ENCODE results near the gene INS. TPM values are rescaled to one million over a fixed set of nuclear protein-coding genes. Genes with fewer than 3 reads are reported as not detected.
"Not testable (repeated sequence)": the region's sequence is repeated elsewhere in the genome, so short reads cannot be mapped to it uniquely, and the experiment has no call there.

INS gene
- total and polyA plus RNA-seq, 3 donors from 2014 or later = not detected

- Histone ChIP-seq H3K27ac (no peak overlapping the region), H3K4me1 (no peaks in the 10 kb centered on the region), H3K27me3 (no peaks in the 10 kb centered on the region), H3K9me3 (no peaks in the 10 kb centered on the region), H3K36me3 (ENCODE audit: low read depth, missing control alignments) (no peaks in the 10 kb centered on the region), H3K4me3 (no peak overlapping the region)
- intact Hi-C loops (cut with DNase I; ENCODE audit: low total_unique reads) = no loop called here
- 85 to 91% methylated on average over 11 of the region's 11 CpGs for WGBS, 2 donors
- TF ChIP-seq CTCF (IDR thresholded peaks at IDR 0.05) (no peak), POLR2A (IDR thresholded peaks at IDR 0.05) (no peak)
- no peak for DNase-seq
Observed at GRCh38 chr11:2180789-2181370, 19.9 kb upstream of the INS start.

- intact Hi-C loops (cut with DNase I; ENCODE audit: low total_unique reads) = no loop called here
- Histone ChIP-seq H3K27me3 (no peaks in the 10 kb centered on the region), H3K4me3 (no peak overlapping the region), H3K9me3 (no peaks in the 10 kb centered on the region), H3K4me1 (no peaks in the 10 kb centered on the region), H3K36me3 (ENCODE audit: low read depth, missing control alignments) (no peaks in the 10 kb centered on the region), H3K27ac (no peak overlapping the region)
- TF ChIP-seq CTCF (IDR thresholded peaks at IDR 0.05) = no peak
- TF ChIP-seq POLR2A (IDR thresholded peaks at IDR 0.05) = no peak
- 82 to 87% methylated on average over 2 to 13 of the region's 15 CpGs for WGBS, 2 donors
- no peak for DNase-seq
Observed at GRCh38 chr11:2180347-2180746, 19.3 kb upstream of the INS start.

GRCh38 chr11:2179516-2179915 is 18.5 kb upstream of the INS start:
- no peak overlapping the region for H3K27ac ChIP-seq
- no peaks in the 10 kb centered on the region for H3K27me3 ChIP-seq
- no peak overlapping the region for H3K4me3 ChIP-seq
- WGBS, 2 donors = 91 to 100% methylated on average over 5 to 10 of the region's 10 CpGs
- no peaks in the 10 kb centered on the region for H3K36me3 ChIP-seq (ENCODE audit: low read depth, missing control alignments)
- intact Hi-C loops (cut with DNase I; ENCODE audit: low total_unique reads) = no loop called here
- TF ChIP-seq CTCF (IDR thresholded peaks at IDR 0.05) = no peak
- TF ChIP-seq POLR2A (IDR thresholded peaks at IDR 0.05) = no peak
- no peaks in the 10 kb centered on the region for H3K9me3 ChIP-seq
- H3K4me1 ChIP-seq = no peaks in the 10 kb centered on the region
- DNase-seq = no peak

GRCh38 chr11:2178906-2179494 is 18.0 kb upstream of the INS start:
- H3K27ac ChIP-seq = no peak overlapping the region
- H3K9me3 ChIP-seq = no peaks in the 10 kb centered on the region
- no peaks in the 10 kb centered on the region for H3K4me1 ChIP-seq
- H3K36me3 ChIP-seq (ENCODE audit: low read depth, missing control alignments) = no peaks in the 10 kb centered on the region
- TF ChIP-seq CTCF (IDR thresholded peaks at IDR 0.05) (no peak), POLR2A (IDR thresholded peaks at IDR 0.05) (no peak)
- 75 to 78% methylated on average over 13 to 16 of the region's 16 CpGs for WGBS, 2 donors
- H3K4me3 ChIP-seq = no peak overlapping the region
- DNase-seq = no peak
- H3K27me3 ChIP-seq = no peaks in the 10 kb centered on the region
- intact Hi-C loops (cut with DNase I; ENCODE audit: low total_unique reads) = no loop called here

GRCh38 chr11:2178055-2178773 is 17.2 kb upstream of the INS start:
- H3K4me3 ChIP-seq; H3K36me3 ChIP-seq (ENCODE audit: low read depth, missing control alignments); DNase-seq; intact Hi-C loops (cut with DNase I; ENCODE audit: low total_unique reads); H3K27ac ChIP-seq; H3K27me3 ChIP-seq; H3K9me3 ChIP-seq; H3K4me1 ChIP-seq: not testable (repeated sequence)
- 70 to 82% methylated on average over 10 to 16 of the region's 16 CpGs for WGBS, 2 donors
